Aorta (tissue), 5 donors: ENCODE data around the gene AQP7. TPM values are rescaled to one million over a fixed set of nuclear protein-coding genes. Genes with fewer than 3 reads are reported as not detected.
"Not testable (repeated sequence)": the region's sequence is repeated elsewhere in the genome, so short reads cannot be mapped to it uniquely, and the experiment has no call there.

ENCODE experiments used
- ATAC-seq: fragments of 200-7000 bp; cut with Tn5 transposase; one replicate; pipeline ENCODE4 v1.9.1; 2022; ENCODE audit warnings: moderate library complexity; ENCODE audit not compliant: low FRiP score
- DNase-seq, 2 donors: peaks; one replicate each; pipeline ENCODE4 v3.0.0-alpha.2; 2020
- H3K27ac ChIP-seq, 2 donors: one replicate each; pipeline ENCODE4 v1.5.1; 2013; ENCODE audit warnings: low read length in 2 of 2, mild to moderate bottlenecking in 2 of 2, moderate library complexity in 2 of 2, control low read depth in 1 of 2, inconsistent platforms in 1 of 2, low read depth in 1 of 2
- H3K27me3 ChIP-seq, 2 donors: one replicate each; pipeline ENCODE4 v1.6.1; 2013; ENCODE audit warnings: control low read depth in 1 of 2, low read length in 1 of 2, mild to moderate bottlenecking in 1 of 2, moderate library complexity in 1 of 2; ENCODE audit not compliant: insufficient read depth in 2 of 2, control insufficient read depth in 1 of 2
- H3K36me3 ChIP-seq, 2 donors: one replicate each; pipeline ENCODE4 v1.6.1; 2013; ENCODE audit warnings: control low read depth in 1 of 2, low read length in 1 of 2, mild to moderate bottlenecking in 1 of 2; ENCODE audit not compliant: insufficient read depth in 2 of 2, control insufficient read depth in 1 of 2
- H3K4me1 ChIP-seq, 2 donors: one replicate each; pipeline ENCODE4 v1.6.1; 2013; ENCODE audit warnings: low read length in 2 of 2, control low read depth in 1 of 2, mild to moderate bottlenecking in 1 of 2, moderate library complexity in 1 of 2; ENCODE audit not compliant: insufficient read depth in 2 of 2, control insufficient read depth in 1 of 2
- H3K4me3 ChIP-seq, 2 donors: one replicate each; pipeline ENCODE4 v1.5.1; 2013; ENCODE audit warnings: low read length in 2 of 2, control low read depth in 1 of 2, mild to moderate bottlenecking in 1 of 2
- H3K9me3 ChIP-seq: one replicate; pipeline ENCODE4 v1.6.1; 2013; ENCODE audit warnings: mild to moderate bottlenecking, low read length; ENCODE audit not compliant: control insufficient read depth
- WGBS, 2 donors: extraction: QIAGEN DNeasy Blood & Tissue Kit; methylation state at CpG; one replicate each; pipeline ENCODE4 v1.1.7; 2013; 5-methylcytosine and 5-hydroxymethylcytosine counted together
- intact Hi-C, 2 donors: fragments of 100-400 bp; cut with DNase I; formaldehyde crosslinking; loops; one replicate each; pipeline versions ENCODE4 v1.14.2 to v1.15.0; 2022
- polyA plus RNA-seq, 2 donors: library from polyadenylated mRNA; stranded (reverse); fragments of 200-250 nt; gene quantifications; one replicate each; pipeline ENCODE4 v1.2.3, GENCODE V29; 2013
- total RNA-seq, 2 donors: library from RNA; stranded (reverse); fragmentation: NEBNext Ultra II Directional; extraction: Animal tissue kit (Norgen Biotek cat#: 25700); gene quantifications; one replicate each; pipeline ENCODE4 v1.2.1, GENCODE V29; 2021
- donor health status: healthy with polysubstance abuse.
- donor health status: Bipolar disorder and iron deficiency.
- donor health status: DM: no; HTN: no; CAD: no.
- donor health status: DM: no; HTN: no; CAD: no.
- donor health status: DM: yes; HTN: yes; CAD: no.

AQP7 gene
- total and polyA plus RNA-seq, 4 donors, result 1.4 to 12.0 (median 5.9) TPM

DNA sequence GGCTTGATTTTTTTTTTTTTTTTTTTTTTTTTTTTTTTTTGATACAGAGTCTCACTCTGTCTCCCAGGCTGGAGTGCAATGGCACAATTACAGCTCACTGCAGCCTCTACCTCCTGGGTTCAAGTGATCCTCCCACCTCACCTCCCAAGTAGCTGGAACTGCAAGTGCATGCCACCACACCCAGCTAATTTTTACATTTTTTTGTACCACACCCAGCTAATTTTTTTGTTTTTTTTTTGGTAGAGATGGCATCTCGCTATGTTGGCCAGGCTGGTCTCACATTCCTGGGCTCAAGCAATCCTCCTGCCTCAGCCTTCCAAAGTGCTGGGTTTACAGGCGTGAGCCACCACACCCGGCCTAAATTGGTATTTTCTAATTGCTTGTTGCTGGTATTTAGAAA lies 43.7 kb downstream of the AQP7 start:
- DNase-seq, intact Hi-C loops, H3K4me3 ChIP-seq, H3K27me3 ChIP-seq, H3K9me3 ChIP-seq, ATAC-seq, H3K4me1 ChIP-seq, H3K27ac ChIP-seq, H3K36me3 ChIP-seq: not testable (repeated sequence)
- 97 to 100% methylated on average over 3 of the region's 3 CpGs for WGBS, 2 donors

DNA sequence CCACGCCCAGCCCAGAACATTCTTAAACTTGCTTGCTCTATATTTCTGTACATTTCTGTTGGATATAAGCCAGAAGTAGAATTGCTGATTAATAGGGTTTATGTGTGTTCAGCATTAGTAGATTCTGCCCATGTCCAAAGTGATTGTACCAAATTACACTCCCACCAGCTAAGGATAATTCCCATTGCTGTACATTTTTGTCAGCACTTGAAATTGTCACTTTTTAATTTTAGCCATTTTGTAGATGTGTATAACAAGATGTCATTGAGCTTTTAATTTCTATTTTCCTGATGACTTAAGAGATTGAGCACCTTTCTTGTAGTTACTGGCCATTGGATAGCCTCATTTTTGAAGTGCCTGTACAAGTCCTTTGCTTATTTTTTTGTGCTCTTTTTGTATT lies 46.4 kb downstream of the AQP7 start:
- intact Hi-C loops, result no loop called here
- DNase-seq (no peak), ATAC-seq (no peak)
- WGBS, 2 donors, result 94 to 100% methylated on average over 1 of the region's 1 CpG
- H3K36me3 ChIP-seq, result no peaks in the 10 kb centered on the region
- no peaks in the 10 kb centered on the region for H3K9me3 ChIP-seq
- H3K27ac ChIP-seq, result no peak overlapping the region
- H3K4me1 ChIP-seq, result no peaks in the 10 kb centered on the region
- no peak overlapping the region for H3K4me3 ChIP-seq
- no peaks in the 10 kb centered on the region for H3K27me3 ChIP-seq

DNA sequence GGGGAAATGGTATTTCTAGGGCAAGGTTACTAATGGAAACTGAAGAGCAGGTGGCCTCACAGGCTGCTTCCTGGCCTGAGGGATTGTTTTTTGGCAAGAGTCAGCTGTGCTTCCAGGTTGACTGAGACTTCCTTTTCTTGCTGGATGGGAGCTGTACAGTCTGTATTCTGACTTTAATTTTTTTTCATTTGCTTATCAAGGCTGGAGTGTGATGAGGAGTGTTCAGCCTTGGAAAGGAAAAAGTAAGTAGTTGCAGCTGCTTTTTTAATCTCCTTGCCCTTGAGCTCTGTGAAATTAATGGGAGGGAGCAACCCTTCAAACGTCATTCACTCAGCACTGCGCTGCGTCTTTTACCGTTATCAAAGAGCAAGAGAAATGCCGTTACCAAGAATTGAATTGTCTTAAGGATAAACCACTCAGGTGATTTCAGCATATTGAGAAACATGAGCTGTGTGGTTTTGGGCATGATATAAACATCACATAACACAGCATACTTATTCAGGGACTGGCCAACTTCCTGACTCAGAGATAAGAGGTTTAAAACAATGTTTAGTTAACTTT lies 47.6 kb downstream of the AQP7 start:
- no peak overlapping the region for H3K4me3 ChIP-seq
- no peaks in the 10 kb centered on the region for H3K36me3 ChIP-seq
- H3K27ac ChIP-seq, result peak overlapping the region in 1 of 2 donors; percentile 39
- H3K27me3 ChIP-seq, result no peaks in the 10 kb centered on the region
- ATAC-seq (no peak), DNase-seq (no peak)
- H3K9me3 ChIP-seq, result no peaks in the 10 kb centered on the region
- intact Hi-C loops, result no loop called here
- 33 to 41% methylated on average over 5 of the region's 5 CpGs for WGBS, 2 donors
- H3K4me1 ChIP-seq, result peaks cover 0 to 3% of the 10 kb centered on the region in 2 donors

GRCh38 chr9:33351547-33351946 lies 50.8 kb downstream of the AQP7 start:
- WGBS, 2 donors, result 84 to 88% methylated on average over 4 of the region's 4 CpGs
- DNase-seq (no peak), ATAC-seq (no peak)
- peak overlapping the region in 1 of 2 donors; percentile 42 for H3K27ac ChIP-seq
- no peaks in the 10 kb centered on the region for H3K9me3 ChIP-seq
- H3K27me3 ChIP-seq, result no peaks in the 10 kb centered on the region
- H3K4me1 ChIP-seq, result peaks cover 0 to 3% of the 10 kb centered on the region in 2 donors
- no peak overlapping the region for H3K4me3 ChIP-seq
- intact Hi-C loops, result no loop called here
- peaks cover 0 to under 1% of the 10 kb centered on the region in 2 donors for H3K36me3 ChIP-seq

DNA sequence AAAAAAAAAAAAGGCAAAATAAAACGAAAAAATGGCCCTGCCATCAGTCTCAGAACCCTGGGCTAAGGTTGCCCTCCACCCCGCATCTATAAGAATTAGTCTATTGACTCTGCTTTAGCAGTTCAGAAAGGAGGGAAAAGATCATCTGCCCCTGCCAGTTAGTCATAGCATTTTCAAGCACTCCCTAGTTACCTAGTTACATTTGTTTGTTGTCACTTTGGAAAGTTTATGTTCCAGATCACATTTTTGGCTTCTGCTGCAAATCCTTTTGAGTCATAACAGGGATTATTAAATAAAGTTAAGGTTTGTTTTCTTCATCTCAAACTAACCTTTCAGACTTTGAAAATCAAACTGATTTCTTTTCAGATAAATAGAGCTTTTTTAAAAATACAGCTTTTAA lies 52.1 kb downstream of the AQP7 start:
- DNase-seq (no peak), ATAC-seq (peak; percentile 75)
- no peaks in the 10 kb centered on the region for H3K9me3 ChIP-seq
- H3K4me1 ChIP-seq, result peaks cover 0 to 3% of the 10 kb centered on the region in 2 donors
- H3K4me3 ChIP-seq, result no peak overlapping the region
- H3K27ac ChIP-seq, result peak overlapping the region; percentile 43 to 96
- 29 to 33% methylated on average over 2 of the region's 2 CpGs for WGBS, 2 donors
- H3K36me3 ChIP-seq, result peaks cover 5 to 8% of the 10 kb centered on the region in 2 donors
- intact Hi-C loops, result no loop called here
- H3K27me3 ChIP-seq, result no peaks in the 10 kb centered on the region

GRCh38 chr9:33349743-33350142 lies 52.6 kb downstream of the AQP7 start:
- ATAC-seq, result no peak
- Histone ChIP-seq H3K9me3 (no peaks in the 10 kb centered on the region), H3K36me3 (peaks cover 5 to 8% of the 10 kb centered on the region in 2 donors), H3K27me3 (no peaks in the 10 kb centered on the region), H3K4me3 (no peak overlapping the region), H3K27ac (peak overlapping the region in 1 of 2 donors; percentile 77), H3K4me1 (peaks cover 0 to 3% of the 10 kb centered on the region in 2 donors)
- intact Hi-C loops, result no loop called here
- DNase-seq, result no peak
- WGBS, 2 donors, result 59 to 67% methylated on average over 2 of the region's 2 CpGs

DNA sequence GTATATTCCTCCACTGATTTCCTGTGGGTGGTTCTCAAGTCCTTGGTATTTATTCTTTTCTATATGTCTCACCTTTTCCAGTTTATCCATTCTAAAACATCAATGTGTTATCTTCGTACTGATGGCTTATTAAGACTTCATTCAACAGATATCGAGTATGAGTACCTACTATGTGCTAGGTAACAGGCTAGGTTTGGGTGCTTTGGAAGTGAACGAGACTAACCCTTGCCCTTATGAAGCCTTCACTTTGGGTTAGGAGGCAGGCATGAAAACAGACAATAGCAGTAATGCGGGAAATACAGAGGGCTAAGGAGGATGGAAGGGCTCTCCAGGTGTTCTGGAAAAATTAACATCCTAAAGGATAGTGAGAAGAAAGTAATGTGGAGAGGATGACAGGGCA lies 53.4 kb downstream of the AQP7 start:
- WGBS, 2 donors, result 90 to 97% methylated on average over 4 of the region's 4 CpGs
- no peak for DNase-seq
- intact Hi-C loops, result no loop called here
- peak overlapping the region in 1 of 2 donors; percentile 12 for H3K27ac ChIP-seq
- H3K9me3 ChIP-seq, result no peaks in the 10 kb centered on the region
- no peak overlapping the region for H3K4me3 ChIP-seq
- H3K36me3 ChIP-seq, result peaks cover 5 to 11% of the 10 kb centered on the region in 2 donors
- no peaks in the 10 kb centered on the region for H3K27me3 ChIP-seq
- ATAC-seq, result no peak
- H3K4me1 ChIP-seq, result peaks cover 0 to 3% of the 10 kb centered on the region in 2 donors

GRCh38 chr9:33346564-33346963 lies 55.8 kb downstream of the AQP7 start:
- H3K4me1 ChIP-seq, result peaks cover 0 to 3% of the 10 kb centered on the region in 2 donors
- ATAC-seq (no peak), DNase-seq (no peak)
- peaks cover 5 to 12% of the 10 kb centered on the region in 2 donors for H3K36me3 ChIP-seq
- intact Hi-C loops, result no loop called here
- H3K27ac ChIP-seq, result no peak overlapping the region
- no peaks in the 10 kb centered on the region for H3K27me3 ChIP-seq
- no peak overlapping the region for H3K4me3 ChIP-seq
- 90 to 92% methylated on average over 4 of the region's 4 CpGs for WGBS, 2 donors
- no peaks in the 10 kb centered on the region for H3K9me3 ChIP-seq

DNA sequence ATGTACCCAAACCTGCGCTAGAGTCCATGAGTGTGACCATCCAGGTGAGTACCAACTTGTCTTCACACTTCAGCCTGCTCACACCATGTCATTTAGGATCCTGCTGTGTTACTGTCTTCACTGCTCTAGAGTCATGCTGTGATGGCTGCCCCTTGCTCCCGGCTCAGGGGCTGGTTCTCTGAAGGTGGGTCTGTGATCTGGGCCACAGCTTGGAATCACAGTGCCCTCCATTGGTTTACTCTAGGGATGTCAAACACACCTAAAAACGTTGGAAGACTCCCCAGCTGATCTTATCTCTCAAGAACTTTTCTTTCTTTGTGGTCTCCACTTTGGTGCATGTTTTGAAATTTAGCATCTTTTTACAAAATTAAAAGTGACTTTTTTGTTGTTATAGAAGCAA lies 58.2 kb downstream of the AQP7 start:
- intact Hi-C loops, result loop anchor here in 1 of 2 donors (5.0 kb wide), 1 partner anchor 37 kb away; no protein-coding TSS in a partner anchor
- Histone ChIP-seq H3K27me3 (no peaks in the 10 kb centered on the region), H3K27ac (no peak overlapping the region), H3K36me3 (peaks cover 5 to 13% of the 10 kb centered on the region in 2 donors), H3K4me1 (no peaks in the 10 kb centered on the region), H3K9me3 (no peaks in the 10 kb centered on the region), H3K4me3 (no peak overlapping the region)
- DNase-seq (no peak), ATAC-seq (no peak)
- WGBS, 2 donors, result 83 to 89% methylated on average over 3 of the region's 3 CpGs
